Measurements from ENCODE around the gene SRD5A1.

Gene SRD5A1, protein sequence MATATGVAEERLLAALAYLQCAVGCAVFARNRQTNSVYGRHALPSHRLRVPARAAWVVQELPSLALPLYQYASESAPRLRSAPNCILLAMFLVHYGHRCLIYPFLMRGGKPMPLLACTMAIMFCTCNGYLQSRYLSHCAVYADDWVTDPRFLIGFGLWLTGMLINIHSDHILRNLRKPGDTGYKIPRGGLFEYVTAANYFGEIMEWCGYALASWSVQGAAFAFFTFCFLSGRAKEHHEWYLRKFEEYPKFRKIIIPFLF

DNA sequence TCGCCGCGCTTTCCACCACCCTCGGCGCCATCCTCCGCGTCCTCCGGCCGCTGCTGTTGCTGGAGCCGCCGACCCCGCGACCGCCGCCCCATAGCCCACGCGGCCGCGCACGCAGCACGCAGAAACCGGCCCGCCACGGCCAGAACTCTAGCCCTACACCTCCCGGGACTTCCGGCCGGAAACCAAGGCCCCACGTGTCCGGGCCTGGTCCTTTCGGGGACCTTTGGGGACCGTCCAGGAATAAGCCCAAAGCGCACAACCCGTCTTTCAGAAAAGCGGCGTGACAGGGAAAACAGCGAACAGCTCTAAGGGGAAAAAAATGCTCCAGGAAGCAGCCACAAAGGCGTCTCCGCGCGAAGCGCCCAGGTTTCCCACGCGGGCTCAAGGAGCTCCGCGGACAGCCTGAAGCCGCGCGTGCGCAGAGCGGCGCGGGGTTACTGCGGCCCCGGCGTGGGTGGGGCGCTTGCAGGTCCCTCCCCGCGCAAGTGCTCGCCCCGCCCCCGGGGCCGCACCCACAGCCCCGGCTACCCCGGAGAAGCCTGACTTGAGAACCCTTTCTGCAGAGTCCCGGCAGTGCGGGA, at the start of gene SRD5A1, which contains the start of gene NSUN2:
TSS of gene SRD5A1 (plus strand) at position 553 of the 581 bp plus-strand sequence. CDS start 137 bp downstream, outside the sequence.
TSS of gene NSUN2 (minus strand) at position 157 of the 581 bp plus-strand sequence. CDS start at position 92, 65 bp downstream.
- DNase-seq (ENCODE audit: low read depth): peak; percentile 88

DNA sequence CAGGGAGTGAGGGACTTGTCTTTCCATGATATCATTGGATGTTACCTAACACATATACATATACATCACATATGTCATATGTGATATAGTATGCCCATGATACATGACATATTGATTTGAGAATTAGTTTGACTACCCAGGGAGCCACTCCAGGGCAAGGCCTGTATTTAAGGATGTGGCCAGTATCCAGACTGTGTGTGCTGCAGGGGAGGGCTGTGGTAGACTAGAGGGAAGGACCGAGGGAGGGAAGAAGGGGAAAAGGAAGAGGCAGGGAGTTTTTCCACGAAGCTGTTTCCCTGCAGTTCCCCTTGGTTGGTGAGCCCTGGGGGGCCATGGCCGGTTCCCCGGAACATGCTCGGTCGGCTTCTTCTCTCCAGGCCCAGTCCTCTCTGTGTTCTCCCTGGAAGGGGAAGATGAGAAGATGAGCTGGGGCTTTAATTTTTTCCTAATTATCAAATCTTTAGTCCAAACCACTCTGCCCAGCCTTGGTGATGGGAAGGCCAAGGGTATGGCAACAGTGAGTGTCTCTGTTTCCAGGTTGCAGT, 49.1 kb upstream of the SRD5A1 start:
- no peak for DNase-seq (ENCODE audit: low read depth)

DNA sequence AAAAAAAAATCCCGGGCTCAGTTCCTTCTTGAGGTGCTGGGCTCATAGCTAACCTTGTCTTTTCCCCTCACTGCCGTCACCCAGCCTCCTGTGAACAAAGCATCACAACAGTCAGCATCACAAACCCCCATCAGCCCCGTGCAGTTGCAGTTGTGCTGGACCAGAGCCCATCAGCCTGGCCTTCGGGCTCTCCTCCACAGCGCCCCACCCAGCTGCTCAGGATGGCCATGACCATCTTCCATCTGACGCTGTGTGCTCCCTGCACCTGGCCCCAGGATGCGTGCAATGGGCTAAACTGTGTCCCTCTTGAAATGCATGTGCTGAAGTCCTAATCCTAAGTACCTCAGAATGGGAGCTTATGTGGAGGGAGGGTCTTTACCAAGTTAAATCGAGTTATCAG, 48.5 kb upstream of the SRD5A1 start:
- DNase-seq (ENCODE audit: low read depth): no peak

DNA sequence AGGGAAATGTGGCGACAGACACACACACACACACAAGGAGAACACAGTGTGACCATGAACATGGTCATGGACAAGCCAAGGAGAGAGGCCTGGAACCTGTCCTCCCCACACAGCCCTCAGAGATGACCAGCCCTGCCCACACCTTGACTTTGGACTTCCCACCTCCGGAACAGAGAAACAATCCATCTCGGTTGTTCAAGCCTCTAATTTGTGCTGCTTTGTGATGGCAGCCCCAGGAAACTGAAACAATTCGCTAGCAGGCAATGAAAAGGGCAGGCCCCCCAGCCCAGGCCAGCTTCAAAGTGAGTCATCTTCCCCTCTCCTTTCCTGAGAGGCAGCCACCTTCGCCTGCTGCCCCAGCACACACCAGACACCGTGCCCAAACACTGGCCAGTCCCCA, 48.1 kb upstream of the SRD5A1 start:
- no peak for DNase-seq (ENCODE audit: low read depth)

DNA sequence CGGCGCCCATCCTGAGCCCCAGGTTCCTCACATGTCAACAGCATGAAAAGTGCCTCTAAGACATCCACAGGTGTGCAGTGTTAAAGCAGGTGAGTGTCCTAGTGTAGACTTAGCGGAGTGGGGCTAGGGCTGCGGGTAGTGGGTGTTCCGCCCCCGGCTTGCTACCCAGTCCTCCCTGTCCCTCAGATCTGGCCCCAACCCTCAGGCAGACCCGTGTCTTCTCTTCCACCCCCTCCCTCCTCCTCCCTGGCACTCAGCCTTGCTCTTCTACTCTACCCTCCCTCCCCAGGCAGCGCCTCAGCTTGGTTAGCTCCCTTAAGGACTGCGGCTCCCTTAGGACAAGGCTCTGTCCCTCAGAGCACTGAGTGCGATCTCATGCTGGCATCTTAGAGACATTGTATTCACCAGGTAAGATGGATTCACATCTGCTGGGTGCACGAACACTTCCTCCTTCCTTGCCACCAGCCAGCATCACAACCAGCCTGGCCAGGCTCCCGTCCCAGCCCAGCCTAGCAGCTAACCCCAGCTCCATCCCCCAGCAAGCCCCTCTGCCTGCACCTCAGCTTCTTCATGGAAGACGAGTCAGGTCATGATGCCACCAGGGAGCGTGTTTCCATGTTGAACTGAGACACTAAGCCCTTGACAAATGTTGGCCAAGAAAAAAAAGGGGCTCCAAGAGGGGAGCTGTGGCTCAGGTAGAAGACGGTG, 47.1 kb upstream of the SRD5A1 start:
- DNase-seq (ENCODE audit: low read depth): no peak

DNA sequence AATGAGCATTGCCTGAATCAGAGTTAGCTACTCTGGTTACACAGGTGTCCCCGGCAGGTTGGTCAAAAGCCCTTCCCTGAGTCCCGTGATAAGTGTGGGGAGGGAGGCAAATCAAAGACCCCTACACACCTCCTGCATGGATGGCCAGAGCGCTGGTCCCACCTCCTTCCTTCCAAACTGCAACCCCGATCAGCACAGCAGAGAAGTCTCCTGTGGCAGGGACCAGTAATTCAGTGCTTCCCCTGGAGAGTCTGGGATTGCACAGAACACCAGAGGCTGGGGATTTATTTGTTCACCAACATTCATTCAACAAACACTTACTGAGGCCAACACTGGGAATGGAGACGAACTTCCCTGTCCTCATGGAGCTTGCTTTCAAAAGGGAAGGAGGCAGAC, 46.6 kb upstream of the SRD5A1 start:
- DNase-seq (ENCODE audit: low read depth): no peak

DNA sequence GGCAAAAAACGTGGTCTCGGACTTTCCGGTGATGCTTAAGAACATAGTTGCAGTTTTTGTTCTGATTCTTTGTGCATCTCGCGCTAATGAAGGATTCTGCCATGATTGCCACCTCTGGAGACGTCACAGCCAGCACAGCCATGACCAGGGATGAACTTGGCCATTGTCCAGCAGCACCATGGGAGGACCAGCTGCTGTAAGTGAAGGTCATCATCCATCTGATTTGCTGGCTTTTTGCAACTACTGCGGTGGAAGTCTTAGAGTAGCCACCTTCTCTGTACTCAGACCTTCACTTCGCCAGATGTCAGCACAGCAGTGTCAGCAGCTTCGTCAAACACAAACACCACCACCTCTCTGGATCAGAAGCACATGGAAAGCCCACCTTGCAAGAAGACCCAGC, 46.1 kb upstream of the SRD5A1 start:
- no peak for DNase-seq (ENCODE audit: low read depth)

DNA sequence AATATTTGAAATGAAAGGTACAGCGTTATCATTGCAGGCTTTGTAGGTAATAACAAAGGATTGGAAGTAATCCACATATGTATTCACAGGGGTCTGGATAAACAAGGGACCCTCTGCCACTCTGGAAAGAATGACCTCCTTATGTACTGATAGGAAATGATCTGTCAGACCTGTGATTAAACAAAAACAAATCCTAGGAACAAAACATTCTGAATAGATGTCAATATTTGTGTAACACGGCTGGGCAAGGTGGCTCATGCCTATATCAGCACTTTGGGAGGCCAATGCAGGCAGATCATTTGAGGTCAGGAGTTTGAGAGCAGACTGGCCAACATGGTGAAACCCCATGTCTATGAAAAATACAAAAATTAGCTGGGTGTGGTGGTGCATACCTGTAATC, 42.7 kb upstream of the SRD5A1 start:
- DNase-seq (ENCODE audit: low read depth): no peak

DNA sequence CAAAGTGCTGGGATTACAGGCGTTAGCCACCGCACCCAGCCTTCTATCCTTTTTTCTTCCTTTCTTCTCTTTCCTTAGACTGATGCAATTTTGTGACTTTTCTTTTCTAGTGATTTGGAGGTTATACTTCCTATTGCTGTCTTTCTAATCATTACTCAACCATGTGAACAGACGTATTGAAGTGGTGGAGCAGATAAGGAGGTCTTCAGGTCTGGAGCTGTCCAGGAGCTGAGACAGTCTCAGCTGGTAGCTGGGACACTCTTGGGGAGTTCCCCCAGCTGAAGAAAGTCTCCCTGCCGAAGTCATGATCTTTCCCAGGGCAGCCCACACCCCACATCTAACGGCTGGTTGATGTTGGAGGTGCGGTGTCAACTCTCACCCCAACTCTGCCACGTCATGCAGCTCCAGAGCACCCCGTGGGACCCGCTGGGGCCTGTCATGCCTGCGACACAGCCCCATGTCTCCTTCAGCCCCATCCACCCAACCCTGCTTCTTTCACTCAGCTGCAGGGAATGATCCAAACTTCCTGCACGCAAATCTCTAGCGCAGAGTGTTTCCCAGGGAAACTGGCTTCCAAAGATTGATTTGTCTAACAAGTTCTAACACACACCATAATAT, 41.5 kb upstream of the SRD5A1 start:
- DNase-seq (ENCODE audit: low read depth): no peak

DNA sequence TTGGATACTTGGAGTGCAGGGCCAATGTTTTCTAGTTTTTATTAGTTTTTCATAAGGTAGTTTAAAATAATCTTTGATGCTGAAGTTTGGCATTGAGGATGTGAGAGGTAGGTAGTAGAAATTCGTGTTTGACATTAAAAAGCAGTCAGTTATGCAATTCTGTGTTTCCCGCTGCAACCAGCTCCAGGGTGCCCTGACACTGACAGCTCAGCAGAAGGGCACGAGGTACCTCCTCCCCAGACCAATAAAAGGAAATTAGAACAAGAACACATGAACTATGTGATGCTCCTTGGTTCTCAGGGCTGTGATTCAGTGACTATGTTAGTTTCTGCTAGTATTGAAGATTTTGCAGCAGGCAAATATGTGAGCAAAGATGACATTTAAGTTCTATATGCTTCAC, 40.6 kb upstream of the SRD5A1 start:
- DNase-seq (ENCODE audit: low read depth): no peak

DNA sequence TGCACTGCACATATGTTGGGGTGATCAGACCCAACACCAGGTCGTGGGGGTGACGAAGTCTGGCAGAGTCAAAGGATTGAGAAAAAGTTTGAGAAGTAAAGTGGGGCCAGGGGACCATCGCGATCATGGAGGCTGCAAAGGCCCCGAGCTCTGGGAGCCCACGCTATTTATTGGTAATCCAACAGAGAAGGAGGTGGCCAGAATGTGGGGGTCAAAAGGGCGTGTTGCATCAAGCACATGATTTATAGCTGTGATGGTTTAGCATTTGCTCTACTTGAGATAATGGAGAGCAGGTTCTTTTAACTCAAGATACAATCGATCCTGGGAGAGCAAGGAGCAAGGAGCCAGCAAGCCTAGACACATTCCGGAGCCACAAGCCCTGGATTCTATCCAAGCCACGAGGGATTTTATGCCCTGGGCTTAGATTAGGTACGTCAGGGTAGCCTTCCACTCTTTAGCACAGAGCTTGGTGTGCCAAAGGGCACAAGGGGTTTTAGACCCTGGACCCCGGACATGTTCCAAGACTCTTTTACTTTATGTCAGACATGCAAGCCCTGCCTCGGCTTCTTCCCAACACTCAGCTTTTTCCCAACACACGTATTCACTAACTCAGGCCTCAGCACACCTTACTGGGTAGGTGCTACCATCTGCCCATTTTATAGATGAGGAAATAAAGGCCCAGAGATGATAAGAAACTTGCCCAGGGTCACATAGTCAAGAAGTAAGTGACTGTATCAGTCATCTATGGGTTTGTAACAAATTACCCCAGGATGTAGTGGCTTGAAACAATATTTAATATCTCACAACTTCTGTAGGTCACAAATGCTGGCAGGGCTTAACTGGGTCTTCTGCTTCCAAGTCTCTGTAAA, 39.9 kb upstream of the SRD5A1 start:
- no peak for DNase-seq (ENCODE audit: low read depth)

DNA sequence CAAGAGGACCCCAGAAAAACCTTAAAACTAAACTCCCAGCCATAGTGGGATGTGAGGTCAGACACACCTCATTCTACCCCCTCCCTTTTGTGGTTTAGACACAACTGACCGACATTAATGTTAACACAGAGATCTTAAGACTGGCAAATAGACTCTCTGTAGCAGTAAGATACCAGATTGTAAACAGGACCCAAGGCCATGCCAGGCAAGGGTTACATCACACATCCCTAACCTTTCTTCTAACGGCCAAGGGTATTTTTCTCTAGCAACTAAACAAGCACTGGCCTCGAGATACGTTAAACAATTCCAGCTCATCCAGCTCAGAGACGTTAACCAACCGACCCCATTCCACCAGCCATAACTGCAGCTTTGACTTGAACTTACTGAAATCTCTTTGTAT, 39.2 kb upstream of the SRD5A1 start:
- DNase-seq (ENCODE audit: low read depth): no peak

DNA sequence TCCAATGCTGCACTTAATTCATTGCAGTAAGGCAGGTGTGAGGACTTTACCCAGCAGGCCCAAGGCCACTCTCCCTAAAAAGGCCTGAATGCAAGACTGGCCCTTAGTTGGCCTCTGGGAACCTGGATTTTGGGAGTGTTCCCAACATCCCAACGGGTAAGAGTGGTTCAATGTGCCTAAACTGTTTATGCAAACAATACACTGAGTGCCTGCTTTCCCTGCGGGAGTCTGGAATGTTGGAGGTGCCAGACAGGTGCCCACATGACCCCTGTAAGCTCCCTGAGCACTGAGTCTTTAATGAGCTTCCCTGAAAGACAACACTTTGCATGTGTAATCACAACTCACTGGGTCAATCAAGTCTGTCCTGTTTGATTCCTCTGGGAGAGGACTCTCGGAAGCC, 37.8 kb upstream of the SRD5A1 start:
- no peak for DNase-seq (ENCODE audit: low read depth)

DNA sequence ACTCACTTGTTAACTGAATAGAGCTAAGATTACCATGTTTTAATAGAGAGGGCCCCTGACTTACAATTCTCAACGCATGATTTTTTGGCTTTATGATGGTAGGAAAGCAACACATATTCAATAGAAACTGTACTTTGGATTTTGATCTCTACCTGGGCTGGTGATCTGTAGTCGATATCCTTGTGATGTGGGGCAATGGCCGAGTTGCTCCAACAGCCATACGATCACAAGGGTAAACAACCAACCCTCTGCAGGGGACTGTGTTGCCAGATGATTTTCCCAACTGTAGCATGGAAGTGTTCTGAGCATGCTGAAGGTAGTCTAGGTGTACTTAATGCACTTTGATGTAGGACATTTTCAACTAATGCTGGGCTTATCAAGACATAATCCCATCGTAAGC, 36.9 kb upstream of the SRD5A1 start:
- no peak for DNase-seq (ENCODE audit: low read depth)

DNA sequence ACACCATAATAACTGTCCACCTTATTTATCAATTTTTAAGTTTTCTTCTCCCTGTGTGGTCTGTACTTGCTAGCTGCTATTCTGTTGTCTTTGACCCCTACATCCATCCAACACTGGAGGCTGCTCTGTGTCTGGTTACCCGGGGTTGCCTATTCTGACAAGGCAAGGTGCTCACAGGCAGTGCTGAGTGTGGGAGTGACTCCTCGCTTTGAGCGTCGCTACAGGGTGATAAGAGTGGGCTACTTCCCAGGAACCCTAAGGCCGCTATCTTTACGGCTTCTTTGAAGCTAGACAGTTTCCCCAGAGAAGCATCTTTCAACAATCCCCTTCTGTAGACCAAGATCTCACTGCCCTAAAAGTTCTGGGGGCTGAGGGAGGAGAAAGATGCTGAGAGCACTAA, 35.7 kb upstream of the SRD5A1 start:
- no peak for DNase-seq (ENCODE audit: low read depth)

DNA sequence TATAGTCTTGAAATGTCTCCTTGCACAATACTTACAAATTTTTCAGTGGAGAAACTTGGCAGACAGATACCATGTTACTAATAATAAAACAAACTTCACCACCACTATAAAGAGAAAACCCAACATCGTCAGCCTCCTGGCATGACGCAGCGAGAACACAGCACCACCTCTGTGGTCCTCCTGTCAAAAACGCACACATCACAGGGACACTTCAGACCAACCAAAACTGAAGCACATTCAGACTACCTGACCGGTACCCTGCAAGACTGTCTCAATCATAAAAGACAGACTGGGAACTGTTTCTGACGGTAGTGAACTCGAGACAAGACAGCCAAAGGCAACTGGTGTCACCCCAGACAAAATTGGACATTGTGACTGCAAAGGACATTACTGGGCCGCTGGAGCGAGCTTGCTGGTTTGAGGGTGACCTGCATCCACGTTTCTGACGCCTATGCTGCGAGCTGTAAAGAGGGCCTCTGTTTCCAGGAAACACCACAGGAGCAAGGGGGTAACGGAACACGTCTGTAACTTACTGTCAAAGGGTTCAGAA, 34.8 kb upstream of the SRD5A1 start:
- no peak for DNase-seq (ENCODE audit: low read depth)

DNA sequence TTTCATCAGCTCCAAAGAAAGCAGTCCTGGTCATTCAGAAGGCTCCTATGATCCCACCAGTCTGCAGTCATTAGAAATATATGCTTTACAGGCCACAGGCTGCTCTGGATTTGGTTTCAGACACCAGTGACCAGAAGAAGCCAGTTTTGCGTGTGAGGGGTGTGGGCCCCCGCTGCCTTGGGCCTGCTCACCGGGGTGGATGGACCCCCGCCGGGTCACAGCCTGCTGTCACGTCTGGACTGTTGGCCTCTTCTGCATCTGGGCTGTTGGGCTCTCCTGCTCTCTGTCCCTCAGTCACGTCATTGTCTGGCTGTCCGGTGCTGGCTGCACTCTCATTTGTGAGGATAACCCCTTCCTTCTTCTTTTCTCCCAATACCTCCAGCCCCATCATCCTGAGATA, 33.5 kb upstream of the SRD5A1 start:
- no peak for DNase-seq (ENCODE audit: low read depth)

DNA sequence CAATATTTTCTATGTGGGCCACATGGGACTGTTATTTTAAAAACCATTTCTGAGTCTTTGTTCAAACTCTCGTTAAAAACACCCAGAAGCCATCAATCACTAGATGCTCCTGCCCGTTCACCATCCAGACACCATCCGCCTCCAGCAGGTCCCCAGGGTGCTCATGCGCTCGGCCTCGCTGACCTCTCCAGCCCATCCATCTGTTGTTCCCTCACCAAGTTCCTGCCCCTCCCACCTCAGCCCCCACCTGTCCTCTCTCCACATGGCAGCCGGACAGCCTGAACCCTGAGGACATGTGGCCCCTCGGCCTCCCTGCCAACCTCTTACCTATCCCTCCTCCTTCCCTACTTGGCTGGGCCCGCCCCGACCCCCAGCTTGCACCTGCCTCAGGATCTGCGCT, 32.0 kb upstream of the SRD5A1 start:
- DNase-seq (ENCODE audit: low read depth): no peak

DNA sequence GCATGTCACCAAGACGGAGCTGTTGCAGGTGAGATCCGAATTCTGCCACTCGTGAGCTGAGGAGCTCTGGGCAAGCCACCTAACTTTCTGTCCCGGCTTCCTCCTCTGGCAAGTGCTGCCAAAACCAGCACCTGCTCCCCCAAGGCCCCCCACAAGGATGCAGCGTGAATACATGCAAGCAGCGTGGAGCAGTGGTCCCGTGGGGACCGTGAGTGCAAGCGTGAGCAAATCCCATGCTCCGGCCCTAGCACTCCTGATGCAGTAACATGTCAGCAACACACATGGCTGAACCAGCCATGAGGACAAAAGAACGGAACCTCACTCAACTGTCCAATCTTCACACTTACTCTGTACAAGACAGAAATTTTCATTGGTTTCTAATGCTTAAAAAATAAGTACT, 31.4 kb upstream of the SRD5A1 start:
- DNase-seq (ENCODE audit: low read depth): no peak

DNA sequence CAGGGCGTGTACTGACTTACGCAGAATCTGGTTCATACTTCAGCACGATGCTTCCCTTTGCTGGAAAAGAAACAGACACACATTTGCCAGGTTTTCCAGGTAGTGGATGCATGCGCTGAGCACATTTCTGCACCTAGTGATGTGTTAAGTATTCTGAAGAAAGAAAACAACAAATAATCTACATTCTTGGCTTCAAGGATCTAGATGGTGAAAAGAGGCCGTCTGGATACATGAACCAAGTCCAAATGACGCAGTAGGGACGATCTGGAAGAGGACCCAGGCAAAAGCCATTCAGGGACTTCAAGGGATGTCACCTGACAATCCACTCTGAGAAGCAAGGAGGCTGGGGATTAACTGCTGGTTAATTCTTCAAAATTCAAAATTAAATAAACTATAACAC, 30.8 kb upstream of the SRD5A1 start:
- DNase-seq (ENCODE audit: low read depth): no peak

DNA sequence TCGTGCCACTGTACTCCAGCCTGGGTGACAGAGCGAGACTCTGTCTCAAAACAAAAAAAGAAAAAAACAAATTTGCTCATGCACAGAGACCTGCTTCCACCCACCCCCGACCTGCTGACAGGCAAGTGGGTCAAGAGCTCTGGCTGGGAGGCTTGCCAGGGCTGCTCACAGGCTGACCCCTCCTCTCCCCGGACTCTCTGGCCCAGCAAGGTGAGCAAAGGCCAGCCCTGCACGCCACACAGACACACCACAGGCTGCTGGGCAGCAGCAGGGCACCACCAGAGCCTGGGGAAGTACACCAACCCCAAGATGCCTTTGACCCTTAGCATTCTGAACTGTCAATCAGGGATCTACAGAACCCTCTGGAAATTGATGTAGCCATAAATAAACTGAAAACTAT, 29.6 kb upstream of the SRD5A1 start:
- no peak for DNase-seq (ENCODE audit: low read depth)

All from activated T-cell treated with anti-CD3 and anti-CD28 coated beads for 1 hour (primary cell).